OCI-LY1 (cell line): ENCODE data around the gene ZNF653.

Experiments
- H2AFZ ChIP-seq: fragments of 200-600 bp; sonication (generic), shearing (Covaris generic); 2 replicates; pipeline ENCODE4 v1.6.0; 2014; ENCODE audit warnings: antibody characterized with exemption, mild to moderate bottlenecking, low read length
- H3F3A ChIP-seq: fragments of 200-600 bp; sonication (generic), shearing (Covaris generic); 2 replicates; pipeline ENCODE4 v1.6.0; 2014; ENCODE audit warnings: mild to moderate bottlenecking, antibody characterized with exemption, low read length, moderate library complexity; ENCODE audit not compliant: insufficient read depth
- H3K27ac ChIP-seq: fragments of 200-600 bp; sonication (generic); 2 replicates; pipeline ENCODE4 v1.5.1; 2014; ENCODE audit warnings: low read length, mixed run types, mild to moderate bottlenecking, low read depth; ENCODE audit not compliant: poor library complexity, severe bottlenecking
- H3K27me3 ChIP-seq: fragments of 200-600 bp; sonication (generic); 2 replicates; pipeline ENCODE4 v1.6.0; 2014; ENCODE audit warnings: antibody characterized with exemption, mild to moderate bottlenecking, low read length, moderate library complexity; ENCODE audit not compliant: insufficient read depth
- H3K36me3 ChIP-seq: fragments of 200-600 bp; sonication (generic); 2 replicates; pipeline ENCODE4 v1.6.1; 2014; ENCODE audit warnings: mild to moderate bottlenecking, antibody characterized with exemption, low read length, moderate library complexity, mixed read lengths; ENCODE audit not compliant: insufficient read depth
- H3K4me1 ChIP-seq: fragments of 200-600 bp; sonication (generic); 2 replicates; pipeline ENCODE4 v1.5.1; 2014; ENCODE audit warnings: mild to moderate bottlenecking, low read length, moderate library complexity; ENCODE audit not compliant: insufficient read depth, severe bottlenecking
- H3K4me2 ChIP-seq: fragments of 200-600 bp; sonication (generic), shearing (Covaris generic); 2 replicates; pipeline ENCODE4 v1.6.1; 2014; ENCODE audit warnings: low read length
- H3K4me3 ChIP-seq: fragments of 200-600 bp; sonication (generic); 2 replicates; pipeline ENCODE4 v1.5.1; 2014; ENCODE audit warnings: low read length, low read depth, mild to moderate bottlenecking, mixed read lengths; ENCODE audit not compliant: poor library complexity, severe bottlenecking
- H3K79me2 ChIP-seq: fragments of 200-600 bp; shearing (Covaris generic); 2 replicates; pipeline ENCODE4 v1.6.1; 2016; ENCODE audit warnings: mixed run types, low read length, mixed read lengths; ENCODE audit not compliant: insufficient read depth
- H3K9ac ChIP-seq: fragments of 200-600 bp; sonication (generic), shearing (Covaris generic); 2 replicates; pipeline ENCODE4 v1.6.1; 2014; ENCODE audit warnings: mild to moderate bottlenecking, low read length, mixed read lengths
- H3K9me2 ChIP-seq: fragments of 200-600 bp; sonication (generic), shearing (Covaris generic); 2 replicates; pipeline ENCODE4 v1.6.1; 2014; ENCODE audit warnings: low read depth, mild to moderate bottlenecking, low read length, mixed read lengths
- H3K9me3 ChIP-seq: fragments of 200-600 bp; shearing (Covaris generic); 2 replicates; pipeline ENCODE4 v1.6.1; 2014; ENCODE audit warnings: low read length, mixed read lengths
- H4K20me1 ChIP-seq: fragments of 200-600 bp; sonication (generic), shearing (Covaris generic); 2 replicates; pipeline ENCODE4 v1.6.0; 2016; ENCODE audit warnings: mild to moderate bottlenecking, low read length; ENCODE audit not compliant: insufficient read depth
- EZH2 ChIP-seq: fragments of 200-600 bp; sonication (generic), shearing (Covaris generic); IDR thresholded peaks from 2 replicates; pipeline ENCODE4 v1.8.0; 2017; ENCODE audit warnings: borderline replicate concordance, mixed run types, mild to moderate bottlenecking, antibody characterized with exemption, low read length, moderate library complexity, mixed read lengths
- TF ChIP-seq, protein P1 (sequence below): fragments of 200-600 bp; sonication (generic), shearing (Covaris generic); IDR thresholded peaks from 2 replicates; pipeline ENCODE4 v1.5.1; 2017; ENCODE audit warnings: mild to moderate bottlenecking, antibody characterized with exemption, low read length, moderate library complexity, mixed read lengths

Gene ZNF653

DNA sequence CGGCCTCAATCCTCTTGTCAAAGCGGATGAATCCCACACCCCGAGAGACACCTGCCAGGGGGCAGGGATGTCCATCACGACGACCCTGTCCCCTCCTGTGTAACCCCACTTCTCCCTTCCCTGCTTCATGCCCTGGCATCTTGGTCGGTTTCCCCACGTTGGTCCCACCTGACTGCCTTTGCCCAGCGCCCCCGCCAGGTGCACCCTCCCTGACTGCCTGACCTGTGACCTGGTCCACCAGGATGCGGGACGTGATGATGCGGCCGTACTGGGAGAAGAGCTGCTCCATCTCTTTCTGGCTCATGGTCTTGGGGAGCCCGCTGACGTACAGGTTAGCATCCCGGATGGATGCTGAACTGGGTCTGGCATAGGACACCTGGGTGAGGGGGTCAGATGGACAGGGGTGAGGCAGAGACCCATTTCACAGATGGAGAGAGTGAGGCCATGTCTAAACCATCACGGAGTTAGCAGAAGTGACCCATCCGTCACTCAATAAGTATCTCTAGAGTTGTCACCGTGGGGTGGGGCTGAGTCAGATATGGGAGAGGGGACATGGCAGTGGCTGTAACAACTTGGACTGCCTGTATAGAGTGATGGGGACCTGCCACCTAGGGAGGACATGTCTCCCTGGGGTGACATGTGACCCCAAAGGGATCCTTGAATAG, 47.3 kb downstream of the ZNF653 start:
- Histone ChIP-seq H3K9me2 (no peaks in the 10 kb centered on the region), H3K4me1 (peaks cover 7% of the 10 kb centered on the region), H3K27me3 (0 out of 2 replicates have a peak, but pooled peaks cover 9% of the 10 kb centered on the region), H3K9me3 (no peaks in the 10 kb centered on the region), H4K20me1 (no peaks in the 10 kb centered on the region), H3K36me3 (no peaks in the 10 kb centered on the region), H3K4me3 (no peak overlapping the region), H2AFZ (no peak overlapping the region), H3K4me2 (no peak overlapping the region), H3K27ac (no peak overlapping the region), H3K9ac (no peak overlapping the region), H3K79me2 (no peaks in the 10 kb centered on the region), H3F3A (no peaks in the 10 kb centered on the region)
- no peak for TF ChIP-seq EZH2
- TF ChIP-seq, protein P1, sequence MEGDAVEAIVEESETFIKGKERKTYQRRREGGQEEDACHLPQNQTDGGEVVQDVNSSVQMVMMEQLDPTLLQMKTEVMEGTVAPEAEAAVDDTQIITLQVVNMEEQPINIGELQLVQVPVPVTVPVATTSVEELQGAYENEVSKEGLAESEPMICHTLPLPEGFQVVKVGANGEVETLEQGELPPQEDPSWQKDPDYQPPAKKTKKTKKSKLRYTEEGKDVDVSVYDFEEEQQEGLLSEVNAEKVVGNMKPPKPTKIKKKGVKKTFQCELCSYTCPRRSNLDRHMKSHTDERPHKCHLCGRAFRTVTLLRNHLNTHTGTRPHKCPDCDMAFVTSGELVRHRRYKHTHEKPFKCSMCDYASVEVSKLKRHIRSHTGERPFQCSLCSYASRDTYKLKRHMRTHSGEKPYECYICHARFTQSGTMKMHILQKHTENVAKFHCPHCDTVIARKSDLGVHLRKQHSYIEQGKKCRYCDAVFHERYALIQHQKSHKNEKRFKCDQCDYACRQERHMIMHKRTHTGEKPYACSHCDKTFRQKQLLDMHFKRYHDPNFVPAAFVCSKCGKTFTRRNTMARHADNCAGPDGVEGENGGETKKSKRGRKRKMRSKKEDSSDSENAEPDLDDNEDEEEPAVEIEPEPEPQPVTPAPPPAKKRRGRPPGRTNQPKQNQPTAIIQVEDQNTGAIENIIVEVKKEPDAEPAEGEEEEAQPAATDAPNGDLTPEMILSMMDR, result no peak

DNA sequence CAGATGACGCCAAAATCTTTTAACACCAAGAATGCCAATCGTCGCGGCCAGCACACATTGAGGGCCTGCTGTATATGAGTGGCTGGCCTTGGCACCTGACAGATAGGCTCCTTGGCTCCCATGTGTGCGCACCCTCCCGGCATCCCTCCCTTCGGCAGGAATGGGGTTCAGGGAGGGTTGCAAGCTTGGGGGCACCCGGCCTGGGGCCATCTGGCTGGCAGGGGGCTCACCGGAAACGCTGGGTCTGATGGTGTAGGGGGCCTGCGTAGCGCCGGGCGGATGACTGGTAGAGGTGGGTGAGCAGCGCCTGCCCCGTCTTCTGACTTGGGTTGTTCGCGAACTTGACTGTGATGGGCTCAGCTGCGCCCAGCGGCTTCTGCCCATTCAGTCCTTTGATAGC, 47.8 kb downstream of the ZNF653 start:
- Histone ChIP-seq H3K27ac (no peak overlapping the region), H3K79me2 (no peaks in the 10 kb centered on the region), H3K4me1 (peaks cover 9% of the 10 kb centered on the region), H3F3A (no peaks in the 10 kb centered on the region), H3K4me3 (no peak overlapping the region), H3K9me3 (no peaks in the 10 kb centered on the region), H3K9ac (no peak overlapping the region), H2AFZ (no peak overlapping the region), H3K4me2 (no peak overlapping the region), H3K36me3 (no peaks in the 10 kb centered on the region), H4K20me1 (no peaks in the 10 kb centered on the region), H3K9me2 (no peaks in the 10 kb centered on the region), H3K27me3 (0 out of 2 replicates have a peak, but pooled peaks cover 9% of the 10 kb centered on the region)
- TF ChIP-seq EZH2, result no peak
- TF ChIP-seq, protein P1, result no peak

DNA sequence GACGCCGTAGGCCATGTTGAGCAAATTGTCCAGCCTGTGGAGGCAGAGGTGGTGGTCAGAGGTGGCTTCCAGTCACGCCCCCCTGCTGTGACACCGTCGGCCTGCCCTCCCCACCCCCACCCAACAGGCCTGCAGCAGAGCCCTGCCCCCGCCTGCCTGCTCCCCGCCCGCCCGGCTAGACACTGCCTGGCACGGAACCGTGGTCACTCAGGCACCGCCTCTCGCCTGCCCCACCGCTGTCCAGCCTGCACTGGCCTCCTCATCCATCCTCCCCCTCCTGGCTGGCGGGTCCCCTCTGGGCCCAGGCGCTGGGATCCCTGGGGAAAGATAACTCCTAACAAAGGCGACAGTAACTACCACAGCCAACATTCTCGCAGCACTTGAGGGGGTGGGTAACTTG, 48.5 kb downstream of the ZNF653 start:
- Histone ChIP-seq H3K9me3 (no peaks in the 10 kb centered on the region), H3K79me2 (no peaks in the 10 kb centered on the region), H3F3A (no peaks in the 10 kb centered on the region), H2AFZ (no peak overlapping the region), H3K27me3 (0 out of 2 replicates have a peak, but pooled peaks cover 9% of the 10 kb centered on the region), H3K4me3 (no peak overlapping the region), H3K4me1 (peaks cover 10% of the 10 kb centered on the region), H3K4me2 (no peak overlapping the region), H3K27ac (no peak overlapping the region), H3K36me3 (no peaks in the 10 kb centered on the region), H3K9me2 (no peaks in the 10 kb centered on the region), H4K20me1 (no peaks in the 10 kb centered on the region), H3K9ac (no peak overlapping the region)
- TF ChIP-seq, protein P1, result no peak
- TF ChIP-seq EZH2, result no peak
